GM19099 (cell line): ENCODE measurements around the gene SGK1.

Experiments
- POLR2A ChIP-seq: IDR thresholded peaks from 3 replicates; pipeline ENCODE4 v1.6.1; 2011; ENCODE audit warnings: low read depth; ENCODE audit not compliant: insufficient read length; ENCODE audit errors: extremely low read depth

SGK1 gene

GRCh38 chr6:134317471-134318131 is at the start of gene SGK1:
Gene SGK1 (minus strand): TSS chr6:134318112. CDS start chr6:134317460, 652 bp downstream.
- no peak for TF ChIP-seq POLR2A

- TF ChIP-seq POLR2A, result no peak
Observed at GRCh38 chr6:134363323-134364039, 45.6 kb upstream of the SGK1 start.

GRCh38 chr6:134361011-134361410 is 43.1 kb upstream of the SGK1 start:
- no peak for TF ChIP-seq POLR2A

GRCh38 chr6:134359302-134359701 is 41.4 kb upstream of the SGK1 start:
- no peak for TF ChIP-seq POLR2A

GRCh38 chr6:134358320-134358719 is 40.4 kb upstream of the SGK1 start:
- TF ChIP-seq POLR2A, result no peak

- TF ChIP-seq POLR2A, result no peak
Observed at GRCh38 chr6:134357022-134357487, 39.1 kb upstream of the SGK1 start.

- TF ChIP-seq POLR2A, result no peak
Observed at GRCh38 chr6:134356405-134356804, 38.5 kb upstream of the SGK1 start.

- no peak for TF ChIP-seq POLR2A
Observed at GRCh38 chr6:134352786-134353480, 35.0 kb upstream of the SGK1 start.

- TF ChIP-seq POLR2A, result no peak
Observed at GRCh38 chr6:134351615-134352474, 33.9 kb upstream of the SGK1 start.

- TF ChIP-seq POLR2A, result no peak
Observed at GRCh38 chr6:134347885-134348805, 30.2 kb upstream of the SGK1 start.

GRCh38 chr6:134346932-134347545 is 29.1 kb upstream of the SGK1 start:
- no peak for TF ChIP-seq POLR2A

GRCh38 chr6:134345789-134346188 is 27.9 kb upstream of the SGK1 start:
- TF ChIP-seq POLR2A, result no peak

GRCh38 chr6:134343066-134343465 is 25.2 kb upstream of the SGK1 start:
- no peak for TF ChIP-seq POLR2A
